Keratinocyte (primary cell): Measurements from ENCODE around the gene VTI1A.

Experiments used
- EZH2 ChIP-seq: IDR thresholded peaks from one replicate; pipeline ENCODE4 v1.6.1; 2012; ENCODE audit warnings: inconsistent platforms, mild to moderate bottlenecking, low read length, moderate library complexity
- TF ChIP-seq, protein P1 (sequence below), 3 experiments: IDR thresholded peaks in 1 of 3; conservative IDR thresholded peaks in 1 of 3; optimal IDR thresholded peaks in 1 of 3; 2 replicates in 2 of 3; 3 replicates in 1 of 3; pipeline versions ENCODE3 to v1.5.1; 2011; ENCODE audit warnings: low read length in 3 of 3, mild to moderate bottlenecking in 3 of 3, moderate library complexity in 2 of 3, control low read depth in 1 of 3, inconsistent platforms in 1 of 3; ENCODE audit not compliant: insufficient read depth in 2 of 3; ENCODE audit errors: extremely low read depth in 1 of 3

DNA sequence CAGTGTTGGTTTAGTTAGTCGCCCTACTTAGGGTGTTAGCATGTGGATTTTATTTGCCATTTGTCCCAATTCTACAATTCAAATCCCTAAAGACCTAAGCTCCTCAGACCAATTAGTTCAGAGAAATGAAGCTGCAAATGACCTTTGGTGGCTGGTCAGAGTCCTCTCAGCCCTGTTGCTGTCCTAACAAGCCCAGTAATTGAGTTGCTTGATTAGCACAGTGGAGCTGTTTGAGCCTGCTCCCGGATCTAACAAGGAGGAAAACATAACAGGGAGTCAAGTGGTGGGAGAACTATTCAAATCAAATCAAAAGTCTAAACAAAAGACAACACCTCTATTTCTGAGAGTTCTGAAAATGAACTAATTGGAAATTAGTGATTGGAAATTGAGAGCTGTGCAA is 22.4 kb upstream of the VTI1A start:
- TF ChIP-seq, protein P1, sequence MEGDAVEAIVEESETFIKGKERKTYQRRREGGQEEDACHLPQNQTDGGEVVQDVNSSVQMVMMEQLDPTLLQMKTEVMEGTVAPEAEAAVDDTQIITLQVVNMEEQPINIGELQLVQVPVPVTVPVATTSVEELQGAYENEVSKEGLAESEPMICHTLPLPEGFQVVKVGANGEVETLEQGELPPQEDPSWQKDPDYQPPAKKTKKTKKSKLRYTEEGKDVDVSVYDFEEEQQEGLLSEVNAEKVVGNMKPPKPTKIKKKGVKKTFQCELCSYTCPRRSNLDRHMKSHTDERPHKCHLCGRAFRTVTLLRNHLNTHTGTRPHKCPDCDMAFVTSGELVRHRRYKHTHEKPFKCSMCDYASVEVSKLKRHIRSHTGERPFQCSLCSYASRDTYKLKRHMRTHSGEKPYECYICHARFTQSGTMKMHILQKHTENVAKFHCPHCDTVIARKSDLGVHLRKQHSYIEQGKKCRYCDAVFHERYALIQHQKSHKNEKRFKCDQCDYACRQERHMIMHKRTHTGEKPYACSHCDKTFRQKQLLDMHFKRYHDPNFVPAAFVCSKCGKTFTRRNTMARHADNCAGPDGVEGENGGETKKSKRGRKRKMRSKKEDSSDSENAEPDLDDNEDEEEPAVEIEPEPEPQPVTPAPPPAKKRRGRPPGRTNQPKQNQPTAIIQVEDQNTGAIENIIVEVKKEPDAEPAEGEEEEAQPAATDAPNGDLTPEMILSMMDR (optimal IDR thresholded peaks at IDR 0.05 in 1 of 3, IDR thresholded peaks at IDR 0.05 in 1 of 3, conservative IDR thresholded peaks at IDR 0.05 in 1 of 3; ENCODE audit: extremely low read depth in 1 of 3, insufficient read depth in 2 of 3, low read length in 3 of 3): no peak
- no peak for TF ChIP-seq EZH2
